Forelimb muscle (tissue), 1 donor: ENCODE data around the gene SOX13. TPM values are rescaled to one million over a fixed set of nuclear protein-coding genes. Genes with fewer than 3 reads are reported as not detected.

Source experiments
- DNase-seq: peaks from one replicate; pipeline ENCODE4 v3.0.0-alpha.2; 2013; ENCODE audit warnings: low read depth
- polyA plus RNA-seq: library from polyadenylated mRNA; unstranded; fragments of 120-200 nt; gene quantifications from one replicate; pipeline ENCODE4 v1.2.1, GENCODE V29; 2013; ENCODE audit not compliant: insufficient read length

SOX13 gene
- polyA plus RNA-seq, 1 donor = 24.9 TPM

DNA sequence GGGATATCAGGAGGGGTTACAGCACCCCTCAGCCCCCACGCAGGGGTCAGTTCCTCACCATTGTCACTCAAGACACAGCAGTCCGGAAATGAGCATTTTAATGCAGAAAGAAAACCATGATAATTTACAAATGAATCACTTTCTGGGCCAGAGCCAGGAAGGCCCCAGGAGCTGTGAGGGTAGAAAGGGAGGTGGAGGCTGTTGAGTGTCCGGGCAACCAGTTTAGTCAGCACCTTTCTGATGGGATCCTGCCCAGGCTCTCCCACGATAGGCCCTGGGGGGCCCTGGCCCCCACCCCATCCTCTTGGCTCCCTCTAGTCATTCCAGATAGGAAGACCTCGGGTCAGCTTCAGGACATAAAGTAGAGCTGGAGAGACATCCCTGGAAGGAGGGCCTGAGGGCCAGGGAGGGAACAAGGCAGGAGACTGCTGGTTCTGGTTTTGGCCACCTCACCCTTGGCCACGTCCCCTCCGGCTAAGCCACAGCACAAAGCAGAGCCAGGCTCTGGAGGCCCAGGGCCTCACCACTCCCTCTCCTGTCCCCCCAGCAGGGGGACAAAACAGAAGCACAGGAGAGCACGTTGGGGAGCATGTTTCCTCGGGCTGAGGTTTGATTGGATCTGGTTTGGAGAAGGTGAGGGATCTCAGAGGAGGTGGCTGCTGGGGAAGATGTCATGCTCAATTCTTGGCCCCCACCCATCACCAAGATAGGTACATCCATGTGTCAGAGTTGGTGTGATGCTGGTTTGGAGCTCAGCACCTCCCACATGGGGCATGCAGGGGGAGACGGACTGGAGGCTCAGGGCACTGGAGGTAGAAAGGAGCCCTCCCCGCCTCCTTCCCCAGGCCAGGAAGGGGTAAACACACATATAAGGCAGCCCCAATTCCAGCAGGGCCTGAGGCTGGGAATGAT lies 58.3 kb downstream of the SOX13 start:
- DNase-seq = no peak

GRCh38 chr1:204131978-204132377 lies 59.1 kb downstream of the SOX13 start:
- no peak for DNase-seq

DNA sequence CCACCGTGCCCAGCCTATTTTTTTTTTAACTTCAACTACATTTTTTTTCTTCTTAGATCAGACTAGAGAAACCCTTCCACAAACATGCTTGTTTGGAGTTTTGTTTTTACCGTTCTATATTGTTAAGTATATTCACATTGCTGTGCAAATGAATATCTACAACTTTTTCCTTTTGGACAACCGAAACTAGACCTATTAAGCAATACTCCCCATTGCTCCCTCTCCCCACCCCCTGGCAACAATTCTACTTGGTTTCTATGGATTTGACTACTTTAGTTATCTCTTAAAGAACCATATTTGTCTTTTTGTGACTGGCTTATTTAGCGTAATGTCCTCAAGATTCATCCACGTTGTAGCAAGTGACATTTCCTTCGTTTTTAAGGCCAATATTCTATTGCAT lies 59.8 kb downstream of the SOX13 start:
- no peak for DNase-seq

DNA sequence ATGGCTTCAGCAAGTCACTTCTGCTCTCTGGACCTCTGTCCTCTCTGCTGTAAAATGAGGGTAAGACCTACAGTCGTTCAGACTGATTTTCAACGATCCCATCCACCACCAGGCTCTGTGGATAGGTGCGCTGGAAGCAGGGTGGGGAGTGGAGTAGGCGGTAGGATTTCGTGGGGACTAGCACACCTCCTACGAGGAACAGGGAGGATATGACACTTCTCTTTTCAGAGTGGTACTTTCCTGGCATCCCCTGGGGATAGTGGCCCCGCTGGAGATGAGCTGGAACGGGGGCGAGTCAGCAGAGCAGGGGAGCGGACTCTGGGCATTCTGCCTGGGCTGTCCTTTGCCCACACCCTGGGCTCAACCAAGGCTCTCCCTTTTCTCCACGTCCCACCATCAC lies 61.2 kb downstream of the SOX13 start:
- DNase-seq = no peak

DNA sequence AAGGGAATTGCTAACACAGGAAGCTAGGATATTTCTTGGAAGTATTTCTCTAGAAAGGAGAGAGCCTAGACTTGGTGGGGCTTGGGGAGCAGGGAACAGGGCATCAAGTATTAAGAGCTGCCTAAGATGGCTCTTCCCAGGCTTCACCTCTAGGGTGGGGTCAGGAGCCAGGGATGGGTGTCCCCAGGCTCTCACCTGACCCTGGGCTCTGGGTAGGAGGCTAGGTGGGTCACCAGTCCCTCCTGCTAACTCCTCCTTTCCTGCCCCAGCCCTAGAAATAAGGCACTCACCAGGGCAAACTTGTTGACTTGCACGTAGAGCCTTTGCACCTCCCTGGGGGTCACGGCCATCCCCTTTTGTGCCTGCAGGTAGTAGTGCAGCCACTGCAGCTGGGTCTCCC lies 63.9 kb downstream of the SOX13 start:
- DNase-seq = no peak

- no peak for DNase-seq
Observed at GRCh38 chr1:204139088-204139487, 66.2 kb downstream of the SOX13 start.

GRCh38 chr1:204139952-204140351 lies 67.0 kb downstream of the SOX13 start:
- DNase-seq = no peak

GRCh38 chr1:204141131-204141530 lies 68.2 kb downstream of the SOX13 start:
- DNase-seq = no peak

DNA sequence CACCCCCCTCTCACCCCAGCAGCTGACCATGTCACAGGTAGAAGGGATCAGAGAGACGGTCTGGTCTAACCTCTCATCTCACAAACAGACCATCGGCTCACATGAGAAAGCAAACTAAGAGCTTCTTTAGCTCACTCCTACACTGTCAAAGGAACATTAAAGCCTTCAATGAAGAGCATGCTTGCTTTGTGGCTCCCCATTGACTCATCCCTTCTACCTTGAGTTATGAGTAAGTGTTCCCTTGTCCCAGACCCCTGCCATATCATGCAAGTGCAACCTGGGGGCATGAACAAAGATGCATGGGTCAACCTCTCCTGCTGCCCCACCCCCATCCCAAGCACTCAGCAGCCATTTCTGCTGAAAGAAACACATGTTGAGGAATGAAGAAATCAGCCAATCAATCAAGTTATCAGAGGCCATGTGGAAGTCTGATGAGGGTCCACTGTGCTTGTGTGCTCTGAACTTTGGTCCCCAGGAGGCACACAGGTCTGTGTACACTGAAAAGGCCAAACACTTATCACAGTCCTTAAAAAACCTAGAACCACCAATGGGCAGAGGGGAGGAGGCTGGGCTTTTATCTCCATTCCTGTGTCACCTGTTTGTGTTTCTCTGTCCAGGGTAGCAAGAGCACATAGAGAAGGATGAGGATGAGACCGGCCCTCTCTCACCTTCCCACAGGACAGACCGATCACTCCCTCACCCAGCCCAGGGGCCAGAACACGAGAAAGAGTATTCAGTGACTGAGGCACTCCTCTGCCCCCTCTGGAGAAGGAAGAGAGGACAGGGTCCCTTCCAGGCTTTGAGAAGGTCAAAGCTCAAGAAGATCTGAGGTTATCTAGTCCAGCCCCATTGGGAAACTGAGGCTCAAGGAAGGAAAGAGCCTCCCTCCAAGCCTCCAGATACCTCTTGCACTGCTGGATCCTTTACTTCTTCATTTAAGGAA lies 69.4 kb downstream of the SOX13 start:
- no peak for DNase-seq

- no peak for DNase-seq
Observed at GRCh38 chr1:204143276-204144041, 70.5 kb downstream of the SOX13 start.

DNA sequence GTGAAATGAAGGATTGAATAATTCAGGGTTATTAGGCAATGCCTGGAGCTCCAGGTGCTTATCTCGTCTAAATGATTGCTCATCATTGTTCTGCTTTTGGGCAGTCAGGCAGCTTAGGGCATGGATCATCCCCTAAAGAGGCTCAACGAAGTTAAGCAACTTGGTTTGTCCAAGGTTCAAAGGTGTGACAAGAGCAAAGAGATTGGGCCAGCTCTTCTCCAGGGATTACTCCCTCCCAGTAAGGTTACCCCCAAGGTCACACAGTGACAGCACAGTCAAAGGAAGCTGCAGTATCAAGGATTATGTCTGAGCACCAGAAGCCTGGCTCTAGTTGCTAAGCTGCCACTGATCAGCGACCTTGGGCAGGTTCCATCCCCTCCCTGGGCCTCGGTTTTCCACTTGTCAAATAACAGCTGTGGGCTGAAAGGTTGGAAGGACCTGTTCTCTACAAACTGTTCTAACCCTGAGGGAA lies 72.2 kb downstream of the SOX13 start:
- DNase-seq = no peak

DNA sequence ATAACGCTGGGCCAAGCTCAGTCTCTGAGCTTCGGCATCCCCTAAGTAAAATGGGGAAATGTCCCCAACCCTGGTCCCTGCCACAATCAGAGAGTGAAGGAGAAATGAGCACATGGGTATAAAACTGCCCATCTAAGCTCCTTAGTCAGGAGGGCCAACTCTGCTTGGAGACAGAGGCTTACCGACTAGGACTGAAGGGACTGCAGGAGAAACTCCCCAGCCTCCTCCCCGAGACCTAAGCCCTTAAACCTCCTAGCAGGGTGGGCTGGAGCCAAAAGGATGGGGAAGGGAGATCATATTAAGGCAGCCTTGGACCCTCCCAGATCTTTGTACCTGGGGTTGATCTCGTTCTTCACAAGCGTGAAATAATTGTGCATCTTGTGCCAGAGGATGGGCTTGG lies 73.4 kb downstream of the SOX13 start:
- DNase-seq = no peak

GRCh38 chr1:204146965-204147364 lies 74.0 kb downstream of the SOX13 start:
- no peak for DNase-seq

DNA sequence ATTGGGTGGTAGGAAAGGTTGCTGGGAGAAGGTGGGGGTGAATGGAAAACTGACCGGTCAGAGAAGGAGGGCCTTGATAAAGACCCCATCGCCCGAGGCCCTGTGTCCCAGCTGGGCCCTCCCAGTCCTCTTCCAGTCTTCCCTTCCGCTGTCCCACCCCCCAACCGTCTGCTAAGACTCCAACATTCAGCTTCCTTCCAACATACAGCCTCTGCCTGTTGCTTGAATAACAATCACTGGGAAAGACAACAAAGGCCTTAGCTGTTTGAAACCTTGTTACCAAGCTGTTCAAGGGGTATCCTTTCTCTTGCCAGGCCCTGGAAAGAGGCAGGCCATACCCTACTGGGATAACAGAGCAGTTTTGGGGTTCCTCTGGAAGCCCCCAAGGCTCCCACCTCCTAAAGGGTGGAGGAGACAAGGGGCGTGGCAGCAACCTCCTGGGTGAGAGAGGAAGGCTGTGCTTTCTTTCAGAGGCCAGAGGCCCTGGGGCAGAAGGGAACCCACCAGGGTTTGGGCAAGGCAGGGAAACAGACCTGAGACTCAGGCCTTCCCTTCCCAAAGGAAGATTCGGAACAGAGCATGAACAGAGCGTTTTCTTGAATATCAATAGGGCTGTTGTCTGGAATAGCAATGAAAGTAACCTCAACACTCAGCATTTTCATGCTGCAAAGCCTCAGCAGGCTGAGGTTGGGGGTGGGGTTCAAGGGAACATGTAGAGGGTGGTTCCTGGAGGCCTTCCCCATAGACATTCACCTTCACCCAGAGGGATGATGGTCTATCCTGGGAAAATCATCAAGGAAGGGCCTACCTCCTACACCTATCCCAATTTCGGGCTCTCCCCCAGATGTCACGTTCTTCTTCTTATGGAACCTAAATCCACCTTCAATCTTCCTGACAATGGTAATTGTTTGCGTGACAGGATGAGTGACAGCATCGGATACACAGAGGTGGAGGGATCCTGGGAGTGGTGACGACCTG lies 74.8 kb downstream of the SOX13 start:
- no peak for DNase-seq

DNA sequence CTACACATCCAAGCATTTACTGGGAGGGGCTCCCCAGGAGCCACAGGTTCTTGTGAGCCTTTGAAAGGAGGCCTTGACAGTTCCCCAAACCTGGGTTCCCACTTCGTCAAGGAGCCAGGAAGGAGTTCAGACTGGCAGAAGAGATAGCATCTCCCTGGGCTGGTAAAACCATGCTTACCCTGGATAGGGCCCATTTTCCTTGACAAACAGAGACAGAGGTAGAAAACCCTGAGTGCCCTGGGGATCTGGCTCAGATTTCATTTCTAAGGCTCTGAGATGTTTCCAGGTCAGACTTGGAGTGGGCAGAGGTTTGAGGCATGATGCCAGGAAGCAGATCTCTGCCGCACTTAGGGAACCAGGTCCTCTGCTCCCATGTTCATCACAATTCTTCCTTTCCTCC lies 76.2 kb downstream of the SOX13 start:
- DNase-seq = no peak

DNA sequence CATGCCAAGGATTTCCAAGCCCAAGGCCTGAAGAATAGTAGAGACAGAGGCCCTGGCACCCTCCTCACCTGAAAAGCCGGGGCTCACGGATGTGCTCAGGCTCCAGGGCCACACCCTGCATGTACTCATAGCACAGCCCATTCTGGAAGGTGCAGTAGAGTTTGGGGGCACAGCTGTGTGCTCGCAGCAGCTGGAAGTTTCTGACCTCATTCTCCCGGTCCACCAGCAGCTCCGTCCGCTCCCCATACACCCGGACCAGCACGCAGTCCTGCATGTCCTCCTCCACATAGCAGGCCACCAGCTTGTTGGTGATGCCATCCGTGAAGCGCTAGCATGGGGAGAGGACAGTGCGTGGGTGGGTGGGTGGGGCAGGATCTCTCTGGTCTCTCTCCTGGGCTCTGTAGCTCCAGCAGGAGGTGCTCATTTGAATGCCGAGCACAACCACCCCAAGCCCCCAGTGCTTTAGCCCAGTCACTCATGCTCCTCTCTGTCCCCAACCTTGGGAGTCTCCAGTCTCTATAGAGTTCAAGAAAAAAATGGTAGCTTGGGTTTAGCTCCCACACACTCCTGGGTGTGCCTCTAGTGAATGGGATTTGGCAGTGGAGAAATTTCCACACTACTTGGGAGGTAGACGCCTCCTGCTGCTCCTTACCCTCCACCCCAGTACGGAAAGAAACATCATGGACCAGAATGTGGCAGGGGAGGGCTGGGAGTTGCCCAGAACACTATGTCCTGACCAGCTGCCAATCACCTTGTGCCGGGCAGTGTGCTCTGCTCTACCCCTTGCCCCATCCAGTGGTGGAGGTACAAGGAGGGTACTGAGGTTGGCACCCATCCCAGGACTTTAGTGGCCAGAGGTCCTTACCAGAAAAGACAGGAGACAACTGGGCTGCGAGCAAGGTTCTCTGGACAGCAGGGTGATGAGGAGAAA lies 77.0 kb downstream of the SOX13 start:
- no peak for DNase-seq

GRCh38 chr1:204150702-204151551 lies 78.0 kb downstream of the SOX13 start:
- no peak for DNase-seq

- no peak for DNase-seq
Observed at GRCh38 chr1:204151552-204152309, 78.8 kb downstream of the SOX13 start, which contains the start of gene ETNK2. Gene ETNK2, minus strand, starts transcription at chr1:204152044. Its CDS starts 192 bp downstream, at chr1:204151852.
